Keratinocyte (primary cell): ENCODE measurements around the gene PXDC1. TPM values are rescaled to one million over a fixed set of nuclear protein-coding genes. Genes with fewer than 3 reads are reported as not detected.

ENCODE experiments used
- DNase-seq: peaks from one replicate; pipeline ENCODE4 v3.0.0-alpha.2; 2011; ENCODE audit warnings: low read depth, missing footprints, low spot score
- FAIRE-seq: peaks from 2 replicates; lab custom pipeline; 2011; peaks lifted over from hg19 to GRCh38; lab: Jason Lieb, UNC
- H2AFZ ChIP-seq: 2 replicates; pipeline ENCODE4 v1.6.0; 2012; ENCODE audit warnings: low read length, control low read depth, inconsistent platforms; ENCODE audit not compliant: control insufficient read depth
- H3K27ac ChIP-seq: 2 replicates; pipeline ENCODE4 v1.5.1; 2011; ENCODE audit warnings: low read length; ENCODE audit not compliant: control insufficient read depth, insufficient read depth
- H3K27me3 ChIP-seq: 3 replicates; pipeline ENCODE4 v1.6.0; 2011; ENCODE audit warnings: low read length; ENCODE audit not compliant: control insufficient read depth, insufficient read depth; ENCODE audit errors: extremely low read depth
- H3K36me3 ChIP-seq, 2 experiments: 2 replicates in 1 of 2; 3 replicates in 1 of 2; pipeline ENCODE4 v1.5.1; 2011; ENCODE audit warnings: low read length in 2 of 2, mild to moderate bottlenecking in 1 of 2; ENCODE audit not compliant: control insufficient read depth in 2 of 2, insufficient read depth in 2 of 2; ENCODE audit errors: extremely low read depth in 1 of 2
- H3K4me1 ChIP-seq: 3 replicates; pipeline ENCODE4 v1.5.1; 2011; ENCODE audit warnings: low read length; ENCODE audit not compliant: control insufficient read depth, insufficient read depth; ENCODE audit errors: extremely low read depth
- H3K4me2 ChIP-seq: 3 replicates; pipeline ENCODE4 v1.6.0; 2011; ENCODE audit warnings: low read depth, low read length; ENCODE audit not compliant: control insufficient read depth, insufficient read depth; ENCODE audit errors: extremely low read depth
- H3K4me3 ChIP-seq, 3 experiments: fragments of 200-600 bp in 1 of 3; sonication (generic) in 1 of 3; 2 replicates in 2 of 3; 3 replicates in 1 of 3; pipeline ENCODE4 v1.5.1; 2011 to 2016; ENCODE audit warnings: low read length in 3 of 3, mild to moderate bottlenecking in 3 of 3, control low read depth in 2 of 3, inconsistent platforms in 1 of 3, low read depth in 1 of 3, mixed read lengths in 1 of 3, mixed run types in 1 of 3, moderate library complexity in 1 of 3; ENCODE audit not compliant: control insufficient read depth in 2 of 3, insufficient read depth in 2 of 3; ENCODE audit errors: extremely low read depth in 1 of 3
- H3K79me2 ChIP-seq: 2 replicates; pipeline ENCODE4 v1.6.0; 2012; ENCODE audit warnings: low read length; ENCODE audit not compliant: control insufficient read depth, insufficient read depth
- H3K9ac ChIP-seq: 3 replicates; pipeline ENCODE4 v1.6.0; 2011; ENCODE audit warnings: low read length; ENCODE audit not compliant: control insufficient read depth, insufficient read depth; ENCODE audit errors: extremely low read depth
- H3K9me1 ChIP-seq: 3 replicates; pipeline ENCODE4 v1.6.0; 2011; ENCODE audit warnings: low read length; ENCODE audit not compliant: control insufficient read depth, insufficient read depth; ENCODE audit errors: extremely low read depth
- H3K9me3 ChIP-seq: 2 replicates; pipeline ENCODE4 v1.5.1; 2012; ENCODE audit warnings: low read depth, low read length; ENCODE audit not compliant: control insufficient read depth
- H4K20me1 ChIP-seq: 3 replicates; pipeline ENCODE4 v1.6.0; 2011; ENCODE audit warnings: low read length; ENCODE audit not compliant: control insufficient read depth, insufficient read depth; ENCODE audit errors: extremely low read depth
- CTCF ChIP-seq, 3 experiments: IDR thresholded peaks in 1 of 3; conservative IDR thresholded peaks in 1 of 3; optimal IDR thresholded peaks in 1 of 3; 2 replicates in 2 of 3; 3 replicates in 1 of 3; pipeline versions ENCODE3 to v1.5.1; 2011; ENCODE audit warnings: low read length in 3 of 3, mild to moderate bottlenecking in 3 of 3, moderate library complexity in 2 of 3, control low read depth in 1 of 3, inconsistent platforms in 1 of 3; ENCODE audit not compliant: insufficient read depth in 2 of 3; ENCODE audit errors: extremely low read depth in 1 of 3
- EZH2 ChIP-seq: IDR thresholded peaks from one replicate; pipeline ENCODE4 v1.6.1; 2012; ENCODE audit warnings: inconsistent platforms, mild to moderate bottlenecking, low read length, moderate library complexity
- dilution Hi-C: fragments of 300-500 bp; cut with MboI; formaldehyde crosslinking; loops from one replicate; pipeline ENCODE4 v1.7.0; 2020; ENCODE audit warnings: low sequenced_read_pairs; ENCODE audit not compliant: extremely low pct_ligation_motif_present
- polyA plus RNA-seq, 5 experiments: library from polyadenylated mRNA; depleted of rRNA in 3 of 5; stranded (reverse) in 3 of 5; stranded (forward) in 1 of 5; unstranded in 1 of 5; fragments of >200 nt; gene quantifications; 1 replicate in 1 of 5; 2 replicates in 3 of 5; 3 replicates in 1 of 5; pipeline versions ENCODE4 v1.2.1 to v1.2.3, GENCODE V29; 2011 to 2012; ENCODE audit warnings: missing spikeins in 2 of 5, low read depth in 1 of 5, low replicate concordance in 1 of 5

The PXDC1 gene
- polyA plus RNA-seq, 1 donor (not counting 4 experiments of a cell fraction or from before 2014, with no cell fraction given): 17.1 TPM

- no peaks in the 10 kb centered on the region for H3K9me1 ChIP-seq
- H3K27me3 ChIP-seq: no peaks in the 10 kb centered on the region
- no peak overlapping the region for H3K27ac ChIP-seq
- dilution Hi-C loops: no loop called here
- FAIRE-seq (no peak), DNase-seq (no peak)
- H3K79me2 ChIP-seq: no peaks in the 10 kb centered on the region
- H3K36me3 ChIP-seq: no peaks in the 10 kb centered on the region
- H3K4me2 ChIP-seq: no peak overlapping the region
- H2AFZ ChIP-seq: no peak overlapping the region
- no peaks in the 10 kb centered on the region for H4K20me1 ChIP-seq
- no peak overlapping the region for H3K9ac ChIP-seq
- H3K4me3 ChIP-seq: no peak overlapping the region
- H3K4me1 ChIP-seq: peaks cover 29% of the 10 kb centered on the region
- TF ChIP-seq EZH2 (no peak), CTCF (optimal IDR thresholded peaks at IDR 0.05 in 1 of 3, IDR thresholded peaks at IDR 0.05 in 1 of 3, conservative IDR thresholded peaks at IDR 0.05 in 1 of 3; ENCODE audit: extremely low read depth in 1 of 3, insufficient read depth in 2 of 3, low read length in 3 of 3) (no peak)
- H3K9me3 ChIP-seq: no peaks in the 10 kb centered on the region
Observed at GRCh38 chr6:3793545-3793944, 42.0 kb upstream of the PXDC1 start.

GRCh38 chr6:3791526-3792203, 40.2 kb upstream of the PXDC1 start:
- DNase-seq (no peak), FAIRE-seq (no peak)
- no peak overlapping the region for H3K9ac ChIP-seq
- H3K9me1 ChIP-seq: no peaks in the 10 kb centered on the region
- no peak overlapping the region for H3K4me2 ChIP-seq
- no peaks in the 10 kb centered on the region for H3K9me3 ChIP-seq
- H3K27me3 ChIP-seq: no peaks in the 10 kb centered on the region
- H3K4me3 ChIP-seq: no peak overlapping the region
- peaks cover 10% of the 10 kb centered on the region for H3K4me1 ChIP-seq
- dilution Hi-C loops: no loop called here
- H3K79me2 ChIP-seq: no peaks in the 10 kb centered on the region
- TF ChIP-seq EZH2: no peak
- TF ChIP-seq CTCF (optimal IDR thresholded peaks at IDR 0.05 in 1 of 3, IDR thresholded peaks at IDR 0.05 in 1 of 3, conservative IDR thresholded peaks at IDR 0.05 in 1 of 3; ENCODE audit: extremely low read depth in 1 of 3, insufficient read depth in 2 of 3, low read length in 3 of 3): no peak
- no peak overlapping the region for H2AFZ ChIP-seq
- no peak overlapping the region for H3K27ac ChIP-seq
- no peaks in the 10 kb centered on the region for H4K20me1 ChIP-seq
- no peaks in the 10 kb centered on the region for H3K36me3 ChIP-seq
